NOMO-1 treated with DMSO at 0.1 percent for 48 hours (cell line): ENCODE results near the gene SLC11A2.
"Not testable (repeated sequence)": the region's sequence is repeated elsewhere in the genome, so short reads cannot be mapped to it uniquely, and the experiment has no call there.

Experiments
- DNase-seq: peaks from one replicate; lab custom pipeline; 2025; ENCODE audit not compliant: unreplicated experiment; lab: John Stamatoyannopoulos, UW

Gene SLC11A2

GRCh38 chr12:50991291-50991690 lies 34.9 kb downstream of the SLC11A2 start:
- DNase-seq = no peak

- DNase-seq = no peak
Observed at GRCh38 chr12:50990791-50991190, 35.4 kb downstream of the SLC11A2 start.

- DNase-seq = no peak
Observed at GRCh38 chr12:50990147-50990727, 35.9 kb downstream of the SLC11A2 start.

GRCh38 chr12:50988871-50989270 lies 37.3 kb downstream of the SLC11A2 start:
- no peak for DNase-seq

GRCh38 chr12:50988051-50988450 lies 38.1 kb downstream of the SLC11A2 start:
- DNase-seq = no peak

GRCh38 chr12:50986966-50987737 lies 39.0 kb downstream of the SLC11A2 start:
- DNase-seq = peak; percentile 51

GRCh38 chr12:50985322-50985721 lies 40.9 kb downstream of the SLC11A2 start:
- DNase-seq = no peak

GRCh38 chr12:50984586-50985298 lies 41.4 kb downstream of the SLC11A2 start:
- DNase-seq = no peak

- DNase-seq = no peak
Observed at GRCh38 chr12:50981319-50982239, 44.6 kb downstream of the SLC11A2 start.

- no peak for DNase-seq
Observed at GRCh38 chr12:50980545-50980944, 45.6 kb downstream of the SLC11A2 start.

GRCh38 chr12:50979369-50980052 lies 46.7 kb downstream of the SLC11A2 start:
- DNase-seq = no peak

- DNase-seq = no peak
Observed at GRCh38 chr12:50971946-50972345, 54.2 kb downstream of the SLC11A2 start.

- DNase-seq = no peak
Observed at GRCh38 chr12:50964432-50964831, 61.8 kb downstream of the SLC11A2 start.

- DNase-seq = no peak
Observed at GRCh38 chr12:50961708-50962107, 64.5 kb downstream of the SLC11A2 start.

GRCh38 chr12:50960130-50960529 lies 66.1 kb downstream of the SLC11A2 start:
- no peak for DNase-seq

- DNase-seq = no peak
Observed at GRCh38 chr12:50955697-50956096, 70.5 kb downstream of the SLC11A2 start.

GRCh38 chr12:50955288-50955687 lies 70.9 kb downstream of the SLC11A2 start:
- no peak for DNase-seq

GRCh38 chr12:50954789-50955188 lies 71.4 kb downstream of the SLC11A2 start:
- not testable (repeated sequence) for DNase-seq

GRCh38 chr12:50953047-50953446 lies 73.1 kb downstream of the SLC11A2 start:
- no peak for DNase-seq

- no peak for DNase-seq
Observed at GRCh38 chr12:50952510-50952909, 73.7 kb downstream of the SLC11A2 start, which contains the start of gene HIGD1C. Gene HIGD1C (plus strand): TSS chr12:50952544. CDS start chr12:50953999, 1,455 bp downstream.
